Tibial nerve (tissue), 4 donors: Measurements from ENCODE around the gene PLCH2. TPM values are rescaled to one million over a fixed set of nuclear protein-coding genes. Genes with fewer than 3 reads are reported as not detected.

ENCODE experiments used
- DNase-seq, 2 donors: peaks; one replicate each; pipeline ENCODE4 v3.0.0-alpha.2; 2019; ENCODE audit warnings: low spot score in 2 of 2
- H3K27ac ChIP-seq, 4 donors: fragments of 200-600 bp; sonication (generic) in 3 of 4; one replicate each; pipeline ENCODE4 v1.5.1; 2017 to 2019; ENCODE audit warnings: mild to moderate bottlenecking in 1 of 4
- H3K27me3 ChIP-seq, 2 donors: fragments of 200-600 bp; sonication (generic) in 1 of 2; one replicate each; pipeline versions ENCODE4 v1.5.1 to v1.6.0; 2017 to 2019
- H3K36me3 ChIP-seq, 3 donors: fragments of 200-600 bp; sonication (generic); one replicate each; pipeline ENCODE4 v1.5.1; 2018 to 2019
- H3K4me1 ChIP-seq, 4 donors: fragments of 200-600 bp; sonication (generic) in 3 of 4; one replicate each; pipeline ENCODE4 v1.5.1; 2017 to 2019
- H3K4me3 ChIP-seq, 4 donors: fragments of 200-600 bp; sonication (generic) in 3 of 4; one replicate each; pipeline ENCODE4 v1.5.1; 2017 to 2019; ENCODE audit warnings: mild to moderate bottlenecking in 1 of 4, moderate library complexity in 1 of 4
- H3K9me3 ChIP-seq, 4 donors: fragments of 200-600 bp; sonication (generic) in 3 of 4; one replicate each; pipeline ENCODE4 v1.5.1; 2017 to 2019
- EP300 ChIP-seq, 2 donors: sonication (generic); formaldehyde crosslinking; IDR thresholded peaks; one replicate each; pipeline ENCODE4 v1.6.1; 2017; ENCODE audit warnings: antibody characterized with exemption in 2 of 2, mild to moderate bottlenecking in 1 of 2
- POLR2A ChIP-seq, 2 donors: fragments of 450-650 bp; IDR thresholded peaks; one replicate each; pipeline ENCODE4 v1.6.1; 2017; ENCODE audit warnings: antibody characterized with exemption in 2 of 2, mild to moderate bottlenecking in 2 of 2, moderate library complexity in 2 of 2
- WGBS, 2 donors: methylation state at CpG; one replicate each; pipeline ENCODE4 v1.1.5; 2018; 5-methylcytosine and 5-hydroxymethylcytosine counted together
- total RNA-seq, 4 donors: library from RNA; depleted of rRNA; stranded (reverse); fragments of >200 nt; gene quantifications; one replicate each; pipeline ENCODE4 v1.1.0, GENCODE V29; 2016
- TF ChIP-seq, protein P1 (sequence below), 5 experiments: fragments of 200-600 bp in 3 of 5; fragments of 450-650 bp in 2 of 5; sonication (generic) in 3 of 5; IDR thresholded peaks; one replicate each; pipeline ENCODE4 v1.5.1; 2016 to 2019; ENCODE audit warnings: antibody characterized with exemption in 5 of 5, mild to moderate bottlenecking in 3 of 5, moderate library complexity in 2 of 5

PLCH2 gene
- total RNA-seq, 4 donors from 2014 or later, result 0.21 to 0.59 (median 0.26) TPM

DNA sequence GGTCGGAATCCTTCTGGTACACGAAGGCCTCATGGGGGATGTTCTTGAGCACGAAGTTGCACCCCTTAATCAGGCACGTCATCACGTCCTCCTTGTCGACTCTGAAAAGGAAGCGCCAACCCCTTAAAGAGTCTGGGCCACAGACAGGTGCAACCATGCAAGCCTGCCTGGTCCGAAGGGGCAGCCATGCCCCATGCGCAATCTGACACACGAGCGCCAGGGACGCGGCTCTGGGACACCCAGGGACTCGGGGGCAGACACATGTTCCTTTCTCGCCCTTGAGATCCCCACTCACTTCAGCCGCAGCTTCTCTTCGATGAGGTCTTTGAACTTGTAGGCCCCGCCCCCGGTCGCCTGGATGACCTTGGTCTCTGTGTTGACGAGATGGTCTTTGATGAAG lies 44.7 kb downstream of the PLCH2 start:
- no peak overlapping the region for H3K4me3 ChIP-seq
- H3K27me3 ChIP-seq, result no peaks in the 10 kb centered on the region
- H3K36me3 ChIP-seq, result peaks cover 8 to 64% (median 50%) of the 10 kb centered on the region in 3 donors
- no peak for DNase-seq
- H3K4me1 ChIP-seq, result peaks cover 0 to 26% (median 17%) of the 10 kb centered on the region in 4 donors
- H3K9me3 ChIP-seq, result no peaks in the 10 kb centered on the region
- no peak overlapping the region for H3K27ac ChIP-seq
- TF ChIP-seq POLR2A (IDR thresholded peaks at IDR 0.05) (no peak), EP300 (IDR thresholded peaks at IDR 0.05) (no peak)
- TF ChIP-seq, protein P1, sequence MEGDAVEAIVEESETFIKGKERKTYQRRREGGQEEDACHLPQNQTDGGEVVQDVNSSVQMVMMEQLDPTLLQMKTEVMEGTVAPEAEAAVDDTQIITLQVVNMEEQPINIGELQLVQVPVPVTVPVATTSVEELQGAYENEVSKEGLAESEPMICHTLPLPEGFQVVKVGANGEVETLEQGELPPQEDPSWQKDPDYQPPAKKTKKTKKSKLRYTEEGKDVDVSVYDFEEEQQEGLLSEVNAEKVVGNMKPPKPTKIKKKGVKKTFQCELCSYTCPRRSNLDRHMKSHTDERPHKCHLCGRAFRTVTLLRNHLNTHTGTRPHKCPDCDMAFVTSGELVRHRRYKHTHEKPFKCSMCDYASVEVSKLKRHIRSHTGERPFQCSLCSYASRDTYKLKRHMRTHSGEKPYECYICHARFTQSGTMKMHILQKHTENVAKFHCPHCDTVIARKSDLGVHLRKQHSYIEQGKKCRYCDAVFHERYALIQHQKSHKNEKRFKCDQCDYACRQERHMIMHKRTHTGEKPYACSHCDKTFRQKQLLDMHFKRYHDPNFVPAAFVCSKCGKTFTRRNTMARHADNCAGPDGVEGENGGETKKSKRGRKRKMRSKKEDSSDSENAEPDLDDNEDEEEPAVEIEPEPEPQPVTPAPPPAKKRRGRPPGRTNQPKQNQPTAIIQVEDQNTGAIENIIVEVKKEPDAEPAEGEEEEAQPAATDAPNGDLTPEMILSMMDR (IDR thresholded peaks at IDR 0.05), result no peak
- 92 to 95% methylated on average over 21 of the region's 21 CpGs for WGBS, 2 donors

DNA sequence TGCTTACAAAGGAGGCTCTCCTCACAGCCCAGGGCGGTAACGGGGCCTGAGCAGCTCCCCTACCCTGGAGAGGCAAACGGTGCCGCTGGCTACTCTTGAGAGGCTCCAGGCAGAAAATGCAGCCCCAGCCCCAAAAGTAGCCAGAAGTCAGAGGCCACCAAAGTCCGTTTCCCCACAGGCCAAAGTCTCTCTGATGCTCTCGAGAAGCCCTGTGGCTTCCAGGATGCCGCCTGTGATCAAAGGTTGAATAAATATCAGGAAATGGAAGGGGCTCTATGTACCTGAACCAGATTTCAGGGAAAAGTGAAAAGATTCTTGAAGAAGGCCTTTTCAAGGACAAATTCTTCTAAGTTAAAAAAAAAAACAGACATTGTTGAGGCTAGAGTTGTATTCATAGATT lies 46.1 kb downstream of the PLCH2 start:
- H3K27ac ChIP-seq, result no peak overlapping the region
- H3K4me1 ChIP-seq, result peaks cover 0 to 34% (median 24%) of the 10 kb centered on the region in 4 donors
- DNase-seq, result no peak

DNA sequence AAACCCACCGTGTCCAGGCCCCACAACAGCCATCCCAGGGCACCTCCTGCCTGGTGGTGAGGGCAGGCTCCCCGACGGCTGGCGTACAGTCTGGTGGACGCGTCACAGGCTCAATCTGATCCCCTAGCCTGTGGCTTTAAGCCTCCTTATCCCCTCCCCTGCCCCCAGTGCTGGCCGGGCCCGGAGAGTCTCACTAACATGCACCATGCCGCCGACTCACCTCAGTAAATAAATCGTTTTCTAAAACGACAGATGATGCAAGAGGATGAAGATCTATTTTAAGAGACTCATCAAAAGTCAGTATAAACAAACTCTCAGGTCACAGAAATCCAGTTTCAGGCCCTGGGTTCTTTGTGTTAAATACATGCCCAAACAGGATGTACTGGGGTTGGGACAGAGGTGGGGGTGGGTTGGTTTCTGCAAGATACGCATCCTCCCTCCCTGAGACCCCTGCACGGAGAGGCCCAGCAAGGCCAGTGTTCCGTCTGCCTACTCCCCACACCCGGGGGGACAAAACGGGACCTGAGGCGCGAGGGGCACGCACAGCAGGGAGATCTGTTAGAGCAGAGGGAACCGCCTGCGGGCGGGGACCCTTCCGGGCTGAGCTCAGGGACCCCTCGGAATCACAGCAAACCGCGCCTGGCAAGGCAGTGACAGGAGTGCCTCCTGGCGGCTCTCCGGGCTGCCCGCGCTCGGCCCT lies 47.3 kb downstream of the PLCH2 start:
- DNase-seq, result no peak
- TF ChIP-seq EP300 (IDR thresholded peaks at IDR 0.05), result no peak
- TF ChIP-seq, protein P1 (IDR thresholded peaks at IDR 0.05), result no peak
- TF ChIP-seq POLR2A (IDR thresholded peaks at IDR 0.05), result no peak
- Histone ChIP-seq H3K27me3 (peaks cover 0 to 6% of the 10 kb centered on the region in 2 donors), H3K36me3 (peaks cover 3 to 38% (median 32%) of the 10 kb centered on the region in 3 donors), H3K4me1 (peaks cover 0 to 43% (median 26%) of the 10 kb centered on the region in 4 donors), H3K9me3 (no peaks in the 10 kb centered on the region), H3K4me3 (no peak overlapping the region), H3K27ac (no peak overlapping the region)
- 65 to 72% methylated on average over 21 to 26 of the region's 32 CpGs for WGBS, 2 donors

More for the DNA sequence above, 46.1 kb downstream of the PLCH2 start:
- 85 to 86% methylated on average over 7 of the region's 7 CpGs for WGBS, 2 donors
- TF ChIP-seq, protein P1 (IDR thresholded peaks at IDR 0.05), result no peak
- TF ChIP-seq EP300 (IDR thresholded peaks at IDR 0.05) (no peak), POLR2A (IDR thresholded peaks at IDR 0.05) (no peak)
- no peaks in the 10 kb centered on the region for H3K9me3 ChIP-seq
- no peak overlapping the region for H3K4me3 ChIP-seq
- H3K27me3 ChIP-seq, result no peaks in the 10 kb centered on the region
- peaks cover 4 to 49% (median 41%) of the 10 kb centered on the region in 3 donors for H3K36me3 ChIP-seq

DNA sequence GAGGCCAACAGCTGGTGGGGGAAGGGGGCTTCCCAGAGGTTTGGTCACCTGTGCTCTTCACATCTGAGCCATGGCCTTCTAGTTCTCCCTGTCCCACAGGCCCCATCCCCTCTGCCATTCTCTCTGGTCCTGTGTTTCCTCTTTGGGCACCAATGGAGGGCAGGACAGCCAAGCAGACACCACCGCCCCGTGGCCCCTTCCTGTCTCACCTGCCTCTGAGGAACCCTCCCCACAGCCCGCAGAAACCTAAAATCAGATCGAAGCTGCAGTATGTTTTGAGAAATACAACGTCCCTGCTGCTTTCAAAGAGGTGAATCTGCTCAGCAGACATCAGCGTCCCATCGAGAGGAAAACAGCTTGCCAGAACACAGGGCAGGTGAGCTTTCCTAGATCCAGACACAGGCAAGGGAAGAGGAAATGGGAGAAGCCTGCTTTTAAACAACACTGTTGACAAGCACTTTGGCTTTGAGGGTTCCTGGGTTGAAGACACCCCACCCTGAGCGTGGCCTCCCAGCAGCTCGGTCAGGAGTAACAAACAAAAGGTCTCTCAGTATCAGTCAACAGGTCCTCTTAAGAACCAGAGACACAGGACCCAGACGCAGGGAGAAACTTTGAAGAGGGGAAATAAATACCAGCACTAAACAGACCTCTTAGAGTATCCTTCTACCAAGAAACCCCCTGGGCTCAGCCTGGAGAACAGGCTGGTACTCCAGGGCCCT lies 48.0 kb downstream of the PLCH2 start:
- Histone ChIP-seq H3K9me3 (no peaks in the 10 kb centered on the region), H3K36me3 (peaks cover 0 to 31% (median 24%) of the 10 kb centered on the region in 3 donors), H3K27me3 (peaks cover 0 to 13% of the 10 kb centered on the region in 2 donors), H3K4me1 (peaks cover 0 to 50% (median 30%) of the 10 kb centered on the region in 4 donors), H3K27ac (no peak overlapping the region), H3K4me3 (peak overlapping the region in 1 of 4 donors; percentile 19)
- TF ChIP-seq EP300 (IDR thresholded peaks at IDR 0.05) (no peak), POLR2A (IDR thresholded peaks at IDR 0.05) (no peak)
- TF ChIP-seq, protein P1 (IDR thresholded peaks at IDR 0.05), result no peak
- DNase-seq, result no peak
- 73 to 78% methylated on average over 10 of the region's 10 CpGs for WGBS, 2 donors

DNA sequence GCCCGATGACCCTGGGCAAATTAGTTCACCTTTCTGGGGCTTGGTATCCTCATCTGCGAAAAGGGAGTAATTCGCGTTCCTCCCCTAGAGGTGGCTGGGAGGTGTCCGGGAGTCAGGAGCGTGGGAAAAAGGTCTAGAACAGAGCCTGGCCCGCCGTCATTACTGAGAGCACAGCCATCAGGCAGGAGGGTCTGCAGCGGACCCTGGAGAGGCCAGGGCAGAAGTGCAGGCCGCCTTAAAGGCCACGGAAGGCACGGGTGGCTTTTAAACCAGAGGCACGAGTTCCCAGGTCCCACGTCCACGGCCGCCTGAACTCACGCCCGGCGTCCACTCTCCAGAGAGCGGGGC lies 49.5 kb downstream of the PLCH2 start:
- Histone ChIP-seq H3K27ac (peak overlapping the region in 3 of 4 donors; percentile 21 to 87 (median 81)), H3K4me3 (peak overlapping the region; percentile 52 to 92 (median 71)), H3K4me1 (peaks cover 0 to 62% (median 34%) of the 10 kb centered on the region in 4 donors), H3K27me3 (peaks cover 0 to 22% of the 10 kb centered on the region in 2 donors), H3K36me3 (peaks cover 0 to 16% (median 9%) of the 10 kb centered on the region in 3 donors), H3K9me3 (no peaks in the 10 kb centered on the region)
- TF ChIP-seq EP300 (IDR thresholded peaks at IDR 0.05) (no peak), POLR2A (IDR thresholded peaks at IDR 0.05) (no peak)
- TF ChIP-seq, protein P1 (IDR thresholded peaks at IDR 0.05), result no peak
- WGBS, 2 donors, result 3 to 6% methylated on average over 11 to 15 of the region's 20 CpGs
- no peak for DNase-seq
